22Rv1 (cell line): ENCODE data around the gene LDHAL6B.

Source experiments
- H3K27ac ChIP-seq: fragments of 450-650 bp; 2 replicates; pipeline ENCODE4 v1.5.1; 2017
- CTCF ChIP-seq: fragments of 450-650 bp; IDR thresholded peaks from 2 replicates; pipeline ENCODE4 v1.5.1; 2017; ENCODE audit warnings: mild to moderate bottlenecking
- ZFX ChIP-seq: fragments of 450-650 bp; IDR thresholded peaks from 2 replicates; pipeline ENCODE4 v1.6.1; 2017; ENCODE audit warnings: antibody characterized with exemption, borderline replicate concordance

LDHAL6B gene

GRCh38 chr15:59178151-59178695 lies 28.4 kb upstream of the LDHAL6B start:
- no peak overlapping the region for H3K27ac ChIP-seq
- TF ChIP-seq CTCF (no peak), ZFX (no peak)

GRCh38 chr15:59179717-59180116 lies 26.9 kb upstream of the LDHAL6B start:
- no peak overlapping the region for H3K27ac ChIP-seq
- TF ChIP-seq ZFX (no peak), CTCF (no peak)

GRCh38 chr15:59180945-59181600 lies 25.6 kb upstream of the LDHAL6B start:
- TF ChIP-seq ZFX, result no peak
- no peak for TF ChIP-seq CTCF
- no peak overlapping the region for H3K27ac ChIP-seq

GRCh38 chr15:59185725-59186124 lies 20.9 kb upstream of the LDHAL6B start:
- H3K27ac ChIP-seq, result no peak overlapping the region
- TF ChIP-seq CTCF (0 out of 2 replicates have a peak, but pooled peaks have one; percentile 1), ZFX (no peak)

- no peak overlapping the region for H3K27ac ChIP-seq
- no peak for TF ChIP-seq ZFX
- TF ChIP-seq CTCF, result no peak
Observed at GRCh38 chr15:59186501-59186900, 20.1 kb upstream of the LDHAL6B start.

- no peak for TF ChIP-seq CTCF
- TF ChIP-seq ZFX, result no peak
- no peak overlapping the region for H3K27ac ChIP-seq
Observed at GRCh38 chr15:59189241-59189640, 17.4 kb upstream of the LDHAL6B start.

GRCh38 chr15:59190291-59190690 lies 16.4 kb upstream of the LDHAL6B start:
- no peak for TF ChIP-seq CTCF
- TF ChIP-seq ZFX, result no peak
- no peak overlapping the region for H3K27ac ChIP-seq
